GM12878 (cell line): ENCODE measurements around the gene MEF2C. TPM values are rescaled to one million over a fixed set of nuclear protein-coding genes. Genes with fewer than 3 reads are reported as not detected.

Experiments
- ATAC-seq: fragments of 200-7000 bp; cut with Tn5 transposase; 3 replicates; pipeline ENCODE4 v1.9.1; 2020; ENCODE audit warnings: mild to moderate bottlenecking, moderate library complexity
- BruUV-seq: library from RNA; stranded (reverse); fragments of 400-500 nt; replicated peaks from 2 replicates; lab custom pipeline; 2021; lab: Mats Ljungman, UMichigan
- CTCF ChIA-PET: fragments of 300-600 bp; sonication (Branson Sonifier 250); formaldehyde crosslinking; extraction: SDS; loops from one replicate; lab custom pipeline; 2021; ENCODE audit warnings: inconsistent platforms; lab: Yijun Ruan, JAX
- POLR2A ChIA-PET: fragments of 350-600 bp; formaldehyde crosslinking; extraction: SDS; loops from one replicate; lab custom pipeline; 2021; ENCODE audit warnings: inconsistent platforms; lab: Charles Lee
- RAD21 ChIA-PET: fragments of 300-600 bp; sonication (Branson Sonifier 250); formaldehyde crosslinking; loops from one replicate; lab custom pipeline; 2023; ENCODE audit warnings: antibody characterized with exemption; ENCODE audit not compliant: unreplicated experiment; lab: Charles Lee
- SMC1A ChIA-PET: fragments of 300-600 bp; sonication (Branson Sonifier 250); formaldehyde crosslinking; loops from one replicate; lab custom pipeline; 2023; ENCODE audit not compliant: unreplicated experiment, uncharacterized antibody; lab: Charles Lee
- DNase-seq: peaks from one replicate; pipeline ENCODE4 v3.0.0-alpha.2; 2011; ENCODE audit warnings: low read depth, low spot score
- FAIRE-seq: peaks from 3 replicates; lab custom pipeline; 2011; peaks lifted over from hg19 to GRCh38; lab: Jason Lieb, UNC
- H2AFZ ChIP-seq: 2 replicates; pipeline ENCODE4 v1.6.0; 2011; ENCODE audit warnings: low read depth, low read length, control low read depth; ENCODE audit not compliant: control insufficient read depth
- H3K27ac ChIP-seq: 2 replicates; pipeline ENCODE4 v1.5.1; 2011; ENCODE audit warnings: control low read depth; ENCODE audit not compliant: control insufficient read depth, insufficient read depth
- H3K27me3 ChIP-seq, 2 experiments: replicated peaks in 1 of 2; 2 replicates each; pipeline versions ENCODE4 v1.6.0 to v1.6.1; 2011; ENCODE audit warnings: low read length in 1 of 2; ENCODE audit not compliant: control insufficient read depth in 2 of 2, insufficient read depth in 2 of 2
- H3K36me3 ChIP-seq, 2 experiments: 2 replicates each; pipeline ENCODE4 v1.5.1; 2011; ENCODE audit warnings: low read length in 1 of 2; ENCODE audit not compliant: control insufficient read depth in 2 of 2, insufficient read depth in 2 of 2
- H3K4me1 ChIP-seq: 2 replicates; pipeline ENCODE4 v1.6.1; 2011; ENCODE audit warnings: mild to moderate bottlenecking, low read length, moderate library complexity, mixed read lengths; ENCODE audit not compliant: control insufficient read depth, insufficient read depth
- H3K4me2 ChIP-seq: 2 replicates; pipeline ENCODE4 v1.6.0; 2011; ENCODE audit warnings: control low read depth; ENCODE audit not compliant: control insufficient read depth, insufficient read depth
- H3K4me3 ChIP-seq: fragments of 200-600 bp; sonication (generic); 2 replicates; pipeline ENCODE4 v1.5.1; 2016
- H3K79me2 ChIP-seq: 2 replicates; pipeline ENCODE4 v1.6.0; 2011; ENCODE audit warnings: low read length; ENCODE audit not compliant: control insufficient read depth, insufficient read depth
- H3K9ac ChIP-seq: 2 replicates; pipeline ENCODE4 v1.8.0; 2011; ENCODE audit warnings: low read length, control low read depth, mixed read lengths; ENCODE audit not compliant: control insufficient read depth, insufficient read depth
- H3K9me3 ChIP-seq: replicated peaks from 3 replicates; pipeline ENCODE4 v1.5.1; 2011; ENCODE audit warnings: mild to moderate bottlenecking, low read length; ENCODE audit not compliant: control insufficient read depth, insufficient read depth
- H4K20me1 ChIP-seq: 2 replicates; pipeline ENCODE4 v1.6.0; 2011; ENCODE audit not compliant: control insufficient read depth, insufficient read depth
- ATF7 ChIP-seq: fragments of 450-650 bp; IDR thresholded peaks from 2 replicates; pipeline ENCODE4 v1.6.1; 2016; ENCODE audit warnings: low read depth, mild to moderate bottlenecking
- CHD2 ChIP-seq: IDR thresholded peaks from 2 replicates; pipeline ENCODE4 v1.6.1; 2011; ENCODE audit warnings: low read depth, low read length, improper control_type of control experiment, borderline replicate concordance
- EED ChIP-seq: sonication (generic); IDR thresholded peaks from 2 replicates; pipeline ENCODE4 v1.6.1; 2016; ENCODE audit warnings: antibody characterized with exemption, low read depth
- GATAD2B ChIP-seq: fragments of 450-650 bp; conservative IDR thresholded peaks from 2 replicates; pipeline ENCODE4 v1.6.1; 2017; ENCODE audit warnings: low read depth, mild to moderate bottlenecking, moderate library complexity
- HDAC6 ChIP-seq: fragments of 200-600 bp; sonication (generic); IDR thresholded peaks from one replicate; pipeline ENCODE4 v1.8.0; 2017; ENCODE audit warnings: antibody characterized with exemption; ENCODE audit not compliant: unreplicated experiment
- KAT2A ChIP-seq: conservative IDR thresholded peaks from 2 replicates; pipeline ENCODE4 v1.6.1; 2011; ENCODE audit warnings: low read depth, low read length; ENCODE audit not compliant: control insufficient read depth
- NR2F1 ChIP-seq: fragments of 450-650 bp; conservative IDR thresholded peaks from 2 replicates; pipeline ENCODE4 v1.6.1; 2017; ENCODE audit warnings: mild to moderate bottlenecking
- POLR2A ChIP-seq: IDR thresholded peaks from 2 replicates; pipeline ENCODE4 v1.6.1; 2011; ENCODE audit warnings: low read depth, mild to moderate bottlenecking, low read length
- SMC3 ChIP-seq: IDR thresholded peaks from 2 replicates; pipeline ENCODE4 v1.6.1; 2011; ENCODE audit warnings: low read length, improper control_type of control experiment, borderline replicate concordance
- STAT1 ChIP-seq: fragments of 450-650 bp; conservative IDR thresholded peaks from 2 replicates; pipeline ENCODE4 v1.6.1; 2014; ENCODE audit warnings: antibody characterized with exemption, mild to moderate bottlenecking
- TBL1XR1 ChIP-seq: IDR thresholded peaks from 2 replicates; pipeline ENCODE4 v1.6.1; 2012; ENCODE audit warnings: low read depth, low read length, improper control_type of control experiment
- WGBS: methylation state at CpG from one replicate; pipeline ENCODE4 v1.1.6; 2016; ENCODE audit warnings: low lambda C conversion rate; ENCODE audit not compliant: insufficient replicate concordance, insufficient coverage; ENCODE audit errors: missing lambda C conversion rate; 5-methylcytosine and 5-hydroxymethylcytosine counted together
- in situ Hi-C: fragments of 300-500 bp; cut with MboI; formaldehyde crosslinking; loops from 9 replicates; pipeline ENCODE4 v1.14.3; 2018; ENCODE audit warnings: mixed read lengths
- intact Hi-C: fragments of 100-400 bp; cut with micrococcal nuclease; formaldehyde crosslinking; loops from one replicate; pipeline ENCODE4 v1.14.2; 2022; ENCODE audit not compliant: unreplicated experiment
- polyA plus RNA-seq, 11 experiments: library from polyadenylated mRNA; depleted of rRNA in 4 of 11; unstranded in 6 of 11; stranded (reverse) in 5 of 11; fragments of >200 nt; fragmentation: Nextera tagmentation in 4 of 11; fragmentation: Illumina TruSeq in 1 of 11; extraction: Ambion mirVana in 4 of 11; extraction: Trizol in 1 of 11; gene quantifications; 1 replicate in 1 of 11; 2 replicates in 10 of 11; pipeline versions ENCODE4 v1.2.1 to v1.2.3, GENCODE V29; 2011 to 2016; ENCODE audit warnings: inconsistent platforms in 2 of 11, missing spikeins in 2 of 11, low read depth in 1 of 11
- total RNA-seq, 4 experiments: library from RNA; depleted of rRNA in 3 of 4; stranded (reverse); fragments of >200 nt in 3 of 4; fragmentation: Illumina TruSeq in 1 of 4; extraction: Trizol in 1 of 4; gene quantifications; 2 replicates each; pipeline versions ENCODE4 v1.2.1 to v1.2.3, GENCODE V29; 2013 to 2021
- TF ChIP-seq, protein P1 (sequence below): IDR thresholded peaks from 2 replicates; pipeline ENCODE4 v1.6.1; 2011; ENCODE audit warnings: mild to moderate bottlenecking, low read depth, low read length, moderate library complexity; ENCODE audit not compliant: insufficient replicate concordance
- TF ChIP-seq, protein P2 (sequence below): fragments of 450-650 bp; IDR thresholded peaks from 2 replicates; pipeline ENCODE4 v1.6.1; 2017; ENCODE audit warnings: mild to moderate bottlenecking, low read depth, inconsistent platforms; ENCODE audit not compliant: poor library complexity, severe bottlenecking
- TF ChIP-seq, protein P3 (sequence below): fragments of 450-650 bp; formaldehyde crosslinking; IDR thresholded peaks from 2 replicates; pipeline ENCODE4 v1.4.0; 2022; ENCODE audit warnings: mild to moderate bottlenecking, moderate library complexity
- TF ChIP-seq, protein P4 (sequence below): fragments of 450-650 bp; formaldehyde crosslinking; IDR thresholded peaks from 2 replicates; pipeline ENCODE4 v1.4.0; 2020; ENCODE audit warnings: mild to moderate bottlenecking, moderate library complexity

The MEF2C gene
- total and polyA plus RNA-seq, 10 of the 15 experiments (the other 5 are each of a cell fraction or from before 2014, with no cell fraction given) = 104 to 225 (median 180) TPM

DNA sequence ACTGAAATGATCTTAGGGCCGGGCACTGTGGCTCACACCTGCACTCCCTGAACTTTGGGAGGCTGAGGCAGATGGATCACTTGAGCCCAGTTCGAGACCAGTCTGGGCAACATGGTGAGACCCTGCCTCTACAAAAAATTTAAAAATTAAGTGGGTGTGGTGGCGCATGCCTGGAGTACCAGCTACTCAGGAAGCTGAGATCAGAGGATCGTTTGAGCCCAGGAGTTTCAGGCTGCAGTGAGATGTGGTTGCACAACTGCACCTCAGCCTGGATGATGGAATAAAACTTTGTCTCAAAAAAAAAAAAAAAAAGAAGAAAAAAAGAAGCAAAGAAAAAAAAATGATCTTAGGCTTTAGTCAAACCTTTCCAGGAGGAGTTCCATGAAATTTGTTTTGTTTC lies 41.8 kb downstream of the MEF2C start:
- Histone ChIP-seq H3K9ac (no peak overlapping the region), H3K4me1 (peaks cover 7% of the 10 kb centered on the region), H4K20me1 (no peaks in the 10 kb centered on the region), H3K27ac (no peak overlapping the region), H3K9me3 (peaks cover 2% of the 10 kb centered on the region; the same call in 2 of the 3 replicates), H3K4me3 (no peak overlapping the region), H3K79me2 (peaks cover 92% of the 10 kb centered on the region), H3K36me3 (peaks cover 0 to 23% of the 10 kb centered on the region in 2 experiments; a peak in 2 of 4 replicates), H3K4me2 (no peak overlapping the region), H2AFZ (no peak overlapping the region), H3K27me3 (no peaks in the 10 kb centered on the region)
- intact Hi-C loops (no loop called here), in situ Hi-C loops (no loop called here)
- no peak for ATAC-seq
- WGBS = 40% methylated on average over 4 of the region's 4 CpGs
- no peak for DNase-seq
- SMC1A ChIA-PET = no interaction called here
- CTCF ChIA-PET = no interaction called here
- BruUV-seq = no TSS peak
- FAIRE-seq = no peak
- TF ChIP-seq CHD2 (no peak), NR2F1 (no peak), ATF7 (no peak), KAT2A (no peak), STAT1 (no peak), POLR2A (no peak), EED (no peak), HDAC6 (no peak), SMC3 (no peak), GATAD2B (no peak), TBL1XR1 (no peak)
- TF ChIP-seq, protein P1, sequence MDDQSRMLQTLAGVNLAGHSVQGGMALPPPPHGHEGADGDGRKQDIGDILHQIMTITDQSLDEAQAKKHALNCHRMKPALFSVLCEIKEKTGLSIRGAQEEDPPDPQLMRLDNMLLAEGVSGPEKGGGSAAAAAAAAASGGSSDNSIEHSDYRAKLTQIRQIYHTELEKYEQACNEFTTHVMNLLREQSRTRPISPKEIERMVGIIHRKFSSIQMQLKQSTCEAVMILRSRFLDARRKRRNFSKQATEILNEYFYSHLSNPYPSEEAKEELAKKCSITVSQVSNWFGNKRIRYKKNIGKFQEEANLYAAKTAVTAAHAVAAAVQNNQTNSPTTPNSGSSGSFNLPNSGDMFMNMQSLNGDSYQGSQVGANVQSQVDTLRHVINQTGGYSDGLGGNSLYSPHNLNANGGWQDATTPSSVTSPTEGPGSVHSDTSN = no peak
- TF ChIP-seq, protein P2, sequence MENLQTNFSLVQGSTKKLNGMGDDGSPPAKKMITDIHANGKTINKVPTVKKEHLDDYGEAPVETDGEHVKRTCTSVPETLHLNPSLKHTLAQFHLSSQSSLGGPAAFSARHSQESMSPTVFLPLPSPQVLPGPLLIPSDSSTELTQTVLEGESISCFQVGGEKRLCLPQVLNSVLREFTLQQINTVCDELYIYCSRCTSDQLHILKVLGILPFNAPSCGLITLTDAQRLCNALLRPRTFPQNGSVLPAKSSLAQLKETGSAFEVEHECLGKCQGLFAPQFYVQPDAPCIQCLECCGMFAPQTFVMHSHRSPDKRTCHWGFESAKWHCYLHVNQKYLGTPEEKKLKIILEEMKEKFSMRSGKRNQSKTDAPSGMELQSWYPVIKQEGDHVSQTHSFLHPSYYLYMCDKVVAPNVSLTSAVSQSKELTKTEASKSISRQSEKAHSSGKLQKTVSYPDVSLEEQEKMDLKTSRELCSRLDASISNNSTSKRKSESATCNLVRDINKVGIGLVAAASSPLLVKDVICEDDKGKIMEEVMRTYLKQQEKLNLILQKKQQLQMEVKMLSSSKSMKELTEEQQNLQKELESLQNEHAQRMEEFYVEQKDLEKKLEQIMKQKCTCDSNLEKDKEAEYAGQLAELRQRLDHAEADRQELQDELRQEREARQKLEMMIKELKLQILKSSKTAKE = no peak
- TF ChIP-seq, protein P3, sequence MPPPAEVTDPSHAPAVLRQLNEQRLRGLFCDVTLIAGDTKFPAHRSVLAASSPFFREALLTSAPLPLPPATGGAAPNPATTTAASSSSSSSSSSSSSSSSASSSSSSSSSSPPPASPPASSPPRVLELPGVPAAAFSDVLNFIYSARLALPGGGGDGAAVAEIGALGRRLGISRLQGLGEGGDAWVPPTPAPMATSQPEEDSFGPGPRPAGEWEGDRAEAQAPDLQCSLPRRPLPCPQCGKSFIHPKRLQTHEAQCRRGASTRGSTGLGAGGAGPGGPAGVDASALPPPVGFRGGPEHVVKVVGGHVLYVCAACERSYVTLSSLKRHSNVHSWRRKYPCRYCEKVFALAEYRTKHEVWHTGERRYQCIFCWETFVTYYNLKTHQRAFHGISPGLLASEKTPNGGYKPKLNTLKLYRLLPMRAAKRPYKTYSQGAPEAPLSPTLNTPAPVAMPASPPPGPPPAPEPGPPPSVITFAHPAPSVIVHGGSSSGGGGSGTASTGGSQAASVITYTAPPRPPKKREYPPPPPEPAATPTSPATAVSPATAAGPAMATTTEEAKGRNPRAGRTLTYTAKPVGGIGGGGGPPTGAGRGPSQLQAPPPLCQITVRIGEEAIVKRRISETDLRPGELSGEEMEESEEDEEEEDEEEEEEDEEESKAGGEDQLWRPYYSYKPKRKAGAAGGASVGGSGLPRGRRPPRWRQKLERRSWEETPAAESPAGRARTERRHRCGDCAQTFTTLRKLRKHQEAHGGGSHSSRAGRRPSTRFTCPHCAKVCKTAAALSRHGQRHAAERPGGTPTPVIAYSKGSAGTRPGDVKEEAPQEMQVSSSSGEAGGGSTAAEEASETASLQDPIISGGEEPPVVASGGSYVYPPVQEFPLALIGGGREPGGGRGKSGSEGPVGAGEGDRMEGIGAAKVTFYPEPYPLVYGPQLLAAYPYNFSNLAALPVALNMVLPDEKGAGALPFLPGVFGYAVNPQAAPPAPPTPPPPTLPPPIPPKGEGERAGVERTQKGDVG (CRISPR knock-in tag) = no peak
- TF ChIP-seq, protein P4, sequence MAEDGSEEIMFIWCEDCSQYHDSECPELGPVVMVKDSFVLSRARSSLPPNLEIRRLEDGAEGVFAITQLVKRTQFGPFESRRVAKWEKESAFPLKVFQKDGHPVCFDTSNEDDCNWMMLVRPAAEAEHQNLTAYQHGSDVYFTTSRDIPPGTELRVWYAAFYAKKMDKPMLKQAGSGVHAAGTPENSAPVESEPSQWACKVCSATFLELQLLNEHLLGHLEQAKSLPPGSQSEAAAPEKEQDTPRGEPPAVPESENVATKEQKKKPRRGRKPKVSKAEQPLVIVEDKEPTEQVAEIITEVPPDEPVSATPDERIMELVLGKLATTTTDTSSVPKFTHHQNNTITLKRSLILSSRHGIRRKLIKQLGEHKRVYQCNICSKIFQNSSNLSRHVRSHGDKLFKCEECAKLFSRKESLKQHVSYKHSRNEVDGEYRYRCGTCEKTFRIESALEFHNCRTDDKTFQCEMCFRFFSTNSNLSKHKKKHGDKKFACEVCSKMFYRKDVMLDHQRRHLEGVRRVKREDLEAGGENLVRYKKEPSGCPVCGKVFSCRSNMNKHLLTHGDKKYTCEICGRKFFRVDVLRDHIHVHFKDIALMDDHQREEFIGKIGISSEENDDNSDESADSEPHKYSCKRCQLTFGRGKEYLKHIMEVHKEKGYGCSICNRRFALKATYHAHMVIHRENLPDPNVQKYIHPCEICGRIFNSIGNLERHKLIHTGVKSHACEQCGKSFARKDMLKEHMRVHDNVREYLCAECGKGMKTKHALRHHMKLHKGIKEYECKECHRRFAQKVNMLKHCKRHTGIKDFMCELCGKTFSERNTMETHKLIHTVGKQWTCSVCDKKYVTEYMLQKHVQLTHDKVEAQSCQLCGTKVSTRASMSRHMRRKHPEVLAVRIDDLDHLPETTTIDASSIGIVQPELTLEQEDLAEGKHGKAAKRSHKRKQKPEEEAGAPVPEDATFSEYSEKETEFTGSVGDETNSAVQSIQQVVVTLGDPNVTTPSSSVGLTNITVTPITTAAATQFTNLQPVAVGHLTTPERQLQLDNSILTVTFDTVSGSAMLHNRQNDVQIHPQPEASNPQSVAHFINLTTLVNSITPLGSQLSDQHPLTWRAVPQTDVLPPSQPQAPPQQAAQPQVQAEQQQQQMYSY = no peak
- RAD21 ChIA-PET = interaction anchor here (1.4 kb wide), 1 partner anchor 103 kb away, joined by 4 read pairs; no protein-coding TSS in a partner anchor
- POLR2A ChIA-PET = no interaction called here
